OCI-LY3 (cell line): ENCODE results near the gene SLC16A6.

ENCODE experiments used
- CTCF ChIP-seq: fragments of 200-600, 300-600 bp; sonication (generic); IDR thresholded peaks from 2 replicates; pipeline ENCODE4 v1.5.1; 2014; ENCODE audit warnings: antibody characterized with exemption, low read length, low read depth
- EZH2phosphoT487 ChIP-seq: fragments of 200-600 bp; shearing (Covaris generic); IDR thresholded peaks from 2 replicates; pipeline ENCODE4 v1.6.1; 2018; ENCODE audit warnings: antibody characterized with exemption, mixed run types, low read depth

GRCh38 chr17:68299817-68300216 lies 8.9 kb upstream of the SLC16A6 start:
- TF ChIP-seq CTCF (no peak), EZH2phosphoT487 (no peak)
